SU-DHL-6 (cell line): ENCODE data around the gene KHSRP.

Experiments used
- CTCF ChIP-seq: fragments of 200-600 bp; sonication (generic); IDR thresholded peaks from one replicate; pipeline ENCODE4 v1.5.1; 2017; ENCODE audit warnings: antibody characterized with exemption, mild to moderate bottlenecking, low read length, moderate library complexity; ENCODE audit not compliant: insufficient read depth, poor library complexity, severe bottlenecking
- EZH2phosphoT487 ChIP-seq: fragments of 200-600 bp; sonication (generic), shearing (Covaris generic); conservative IDR thresholded peaks from 2 replicates; pipeline ENCODE4 v1.6.1; 2018; ENCODE audit warnings: mild to moderate bottlenecking, antibody characterized with exemption, low read length, moderate library complexity, mixed read lengths

GRCh38 chr19:6418562-6418932 lies 6.1 kb downstream of the KHSRP start:
- TF ChIP-seq CTCF (no peak), EZH2phosphoT487 (no peak)
